HUES6 (cell line): Measurements from ENCODE around the gene CHGA.

ENCODE experiments used
- H3K27ac ChIP-seq: 2 replicates; pipeline ENCODE4 v1.7.0; 2013; ENCODE audit warnings: low read depth, mild to moderate bottlenecking, low read length, inconsistent platforms
- H3K27me3 ChIP-seq: 2 replicates; pipeline ENCODE4 v1.6.1; 2013; ENCODE audit warnings: low read length; ENCODE audit not compliant: control insufficient read depth, insufficient read depth
- H3K36me3 ChIP-seq: 2 replicates; pipeline ENCODE4 v1.6.1; 2013; ENCODE audit warnings: low read length; ENCODE audit not compliant: control insufficient read depth, insufficient read depth
- H3K4me1 ChIP-seq: 2 replicates; pipeline ENCODE4 v1.6.1; 2013; ENCODE audit warnings: low read length; ENCODE audit not compliant: control insufficient read depth, insufficient read depth
- H3K4me3 ChIP-seq: 2 replicates; pipeline ENCODE4 v1.5.1; 2013; ENCODE audit warnings: low read depth, low read length
- H3K9ac ChIP-seq: one replicate; pipeline ENCODE4 v1.6.1; 2013; ENCODE audit warnings: mild to moderate bottlenecking, low read length
- H3K9me3 ChIP-seq: 2 replicates; pipeline ENCODE4 v1.6.1; 2013; ENCODE audit warnings: low read depth, low read length; ENCODE audit not compliant: control insufficient read depth, insufficient read depth

The CHGA gene

GRCh38 chr14:92931681-92932447 lies 8.9 kb downstream of the CHGA start:
- Histone ChIP-seq H3K4me1 (no peaks in the 10 kb centered on the region), H3K9me3 (no peaks in the 10 kb centered on the region), H3K27ac (no peak overlapping the region), H3K36me3 (no peaks in the 10 kb centered on the region), H3K4me3 (no peak overlapping the region), H3K9ac (no peak overlapping the region), H3K27me3 (no peaks in the 10 kb centered on the region)

- H3K9ac ChIP-seq: no peak overlapping the region
- no peak overlapping the region for H3K27ac ChIP-seq
These were observed 9.8 kb downstream of the CHGA start for GRCh38 chr14:92932448-92933395.

DNA sequence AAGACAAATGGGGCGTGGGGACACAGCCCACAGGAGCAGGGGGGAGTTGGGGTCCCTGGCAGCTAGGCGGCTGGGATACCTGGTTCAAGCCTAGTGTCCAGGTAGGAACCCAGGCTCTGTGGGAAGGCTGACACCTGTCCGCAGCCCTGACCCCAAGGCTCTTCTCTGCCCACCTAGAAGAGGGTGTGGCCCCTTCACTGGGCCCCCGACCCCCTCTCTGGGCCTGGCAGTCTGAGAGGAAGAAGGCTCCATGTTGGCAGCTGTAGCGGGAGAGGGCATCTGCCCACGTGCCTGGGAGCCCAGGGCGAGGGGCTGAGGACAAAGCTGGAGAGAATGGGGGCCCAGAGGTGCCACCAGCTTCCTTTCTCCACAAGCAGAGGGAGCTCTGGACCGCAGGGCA lies 10.5 kb downstream of the CHGA start:
- no peak overlapping the region for H3K4me3 ChIP-seq
- no peaks in the 10 kb centered on the region for H3K4me1 ChIP-seq
- no peak overlapping the region for H3K9ac ChIP-seq
- no peaks in the 10 kb centered on the region for H3K27me3 ChIP-seq
- no peaks in the 10 kb centered on the region for H3K36me3 ChIP-seq
- H3K27ac ChIP-seq: no peak overlapping the region
- H3K9me3 ChIP-seq: no peaks in the 10 kb centered on the region

More at GRCh38 chr14:92932448-92933395, 9.8 kb downstream of the CHGA start:
- Histone ChIP-seq H3K4me3 (no peak overlapping the region), H3K36me3 (no peaks in the 10 kb centered on the region), H3K4me1 (no peaks in the 10 kb centered on the region), H3K9me3 (no peaks in the 10 kb centered on the region), H3K27me3 (no peaks in the 10 kb centered on the region)

- Histone ChIP-seq H3K27ac (no peak overlapping the region), H3K4me1 (no peaks in the 10 kb centered on the region), H3K4me3 (no peak overlapping the region), H3K27me3 (no peaks in the 10 kb centered on the region), H3K36me3 (no peaks in the 10 kb centered on the region), H3K9ac (no peak overlapping the region), H3K9me3 (no peaks in the 10 kb centered on the region)
These were observed 11.5 kb downstream of the CHGA start for GRCh38 chr14:92934196-92935085.

DNA sequence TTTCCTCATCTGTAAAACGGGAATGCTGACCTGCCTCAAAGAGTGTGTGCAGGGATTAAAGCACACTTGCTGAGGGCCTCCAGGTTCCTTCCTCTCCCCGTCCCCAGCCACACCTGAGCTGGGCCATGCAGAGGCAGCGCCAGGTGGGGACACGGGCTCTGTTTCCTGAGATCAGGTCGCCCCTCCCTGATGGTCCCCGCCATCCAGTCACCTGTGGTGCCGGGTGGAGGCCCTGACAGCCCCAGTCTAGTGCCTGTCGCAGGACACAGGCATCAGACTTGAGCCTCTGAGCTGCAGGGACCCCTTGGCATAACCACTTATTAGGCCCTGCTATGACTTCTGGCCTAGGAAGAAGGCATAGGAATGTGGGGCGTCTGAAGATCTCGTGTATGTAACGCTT lies 12.5 kb downstream of the CHGA start:
- Histone ChIP-seq H3K9ac (no peak overlapping the region), H3K27ac (no peak overlapping the region), H3K36me3 (no peaks in the 10 kb centered on the region; the same call in 1 of the 2 replicates), H3K4me1 (no peaks in the 10 kb centered on the region), H3K4me3 (no peak overlapping the region), H3K27me3 (no peaks in the 10 kb centered on the region), H3K9me3 (no peaks in the 10 kb centered on the region)

DNA sequence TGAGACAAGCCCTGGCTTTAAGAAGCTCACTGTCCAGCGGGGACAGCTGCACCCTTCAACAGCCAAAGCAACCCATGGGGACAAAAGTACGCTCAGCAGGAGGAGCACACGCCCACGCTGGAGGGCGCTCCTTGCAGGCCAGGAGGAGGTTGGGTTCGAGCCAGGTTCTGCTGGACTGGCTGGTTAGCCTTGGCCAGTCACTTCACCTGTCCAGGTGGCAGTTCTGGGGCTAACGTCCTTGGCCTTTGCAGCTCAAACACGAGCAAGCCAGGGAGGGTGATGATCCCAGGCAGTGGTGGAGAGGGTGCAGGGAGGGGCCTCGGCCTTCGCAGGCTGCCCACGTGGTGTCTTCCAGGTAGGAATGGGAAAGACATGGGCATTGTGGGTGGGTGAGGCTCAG lies 13.1 kb downstream of the CHGA start:
- H3K9ac ChIP-seq: no peak overlapping the region
- no peaks in the 10 kb centered on the region for H3K4me1 ChIP-seq
- no peaks in the 10 kb centered on the region for H3K27me3 ChIP-seq
- H3K36me3 ChIP-seq: peaks cover 2% of the 10 kb centered on the region; the same call in 1 of the 2 replicates
- H3K9me3 ChIP-seq: no peaks in the 10 kb centered on the region
- H3K27ac ChIP-seq: no peak overlapping the region
- H3K4me3 ChIP-seq: no peak overlapping the region

DNA sequence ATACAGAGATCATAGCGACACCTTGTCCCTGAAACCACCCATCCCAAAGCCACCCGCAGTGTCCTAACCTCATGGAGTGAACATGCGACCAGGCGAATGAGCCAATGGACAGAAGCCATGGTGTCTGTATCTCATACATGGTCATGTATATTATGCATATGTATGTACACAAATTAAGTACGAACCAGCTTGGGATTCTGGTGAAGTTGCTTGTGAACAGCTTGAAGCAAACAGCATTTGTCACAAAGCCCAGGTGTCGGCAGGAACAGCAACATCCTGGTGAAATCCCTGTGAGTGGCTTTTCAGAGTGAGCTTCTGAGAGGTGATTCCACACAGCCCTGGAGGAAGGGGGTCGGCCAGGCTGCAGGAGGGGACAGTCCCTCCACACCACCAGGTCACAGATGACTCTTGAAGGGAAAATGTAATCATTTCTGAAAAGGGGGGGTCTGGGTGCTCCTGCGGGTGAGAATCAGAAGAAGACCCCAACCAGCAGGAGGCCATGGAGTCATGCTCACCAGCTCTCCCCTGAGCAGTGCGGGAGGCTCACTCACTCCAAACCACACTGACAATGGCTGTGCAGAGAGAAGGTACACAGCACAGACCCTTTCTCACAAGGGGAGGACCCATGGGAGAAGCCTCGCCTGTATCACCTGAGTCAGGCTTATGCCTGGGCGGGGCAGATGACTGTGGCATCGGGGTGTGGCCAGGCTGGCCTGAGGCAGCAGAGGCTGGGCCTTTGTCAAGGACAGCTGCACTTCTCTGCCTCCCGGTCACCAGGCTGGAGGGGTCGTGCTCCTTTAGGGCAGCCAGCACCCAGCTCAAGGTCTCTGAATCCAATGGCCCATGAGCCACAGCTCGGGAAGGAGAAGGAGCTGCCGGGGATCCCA lies 14.3 kb downstream of the CHGA start:
- H3K4me1 ChIP-seq: no peaks in the 10 kb centered on the region
- no peak overlapping the region for H3K27ac ChIP-seq
- no peak overlapping the region for H3K4me3 ChIP-seq
- H3K9me3 ChIP-seq: no peaks in the 10 kb centered on the region
- H3K36me3 ChIP-seq: peaks cover 11% of the 10 kb centered on the region
- no peaks in the 10 kb centered on the region for H3K27me3 ChIP-seq
- H3K9ac ChIP-seq: no peak overlapping the region

DNA sequence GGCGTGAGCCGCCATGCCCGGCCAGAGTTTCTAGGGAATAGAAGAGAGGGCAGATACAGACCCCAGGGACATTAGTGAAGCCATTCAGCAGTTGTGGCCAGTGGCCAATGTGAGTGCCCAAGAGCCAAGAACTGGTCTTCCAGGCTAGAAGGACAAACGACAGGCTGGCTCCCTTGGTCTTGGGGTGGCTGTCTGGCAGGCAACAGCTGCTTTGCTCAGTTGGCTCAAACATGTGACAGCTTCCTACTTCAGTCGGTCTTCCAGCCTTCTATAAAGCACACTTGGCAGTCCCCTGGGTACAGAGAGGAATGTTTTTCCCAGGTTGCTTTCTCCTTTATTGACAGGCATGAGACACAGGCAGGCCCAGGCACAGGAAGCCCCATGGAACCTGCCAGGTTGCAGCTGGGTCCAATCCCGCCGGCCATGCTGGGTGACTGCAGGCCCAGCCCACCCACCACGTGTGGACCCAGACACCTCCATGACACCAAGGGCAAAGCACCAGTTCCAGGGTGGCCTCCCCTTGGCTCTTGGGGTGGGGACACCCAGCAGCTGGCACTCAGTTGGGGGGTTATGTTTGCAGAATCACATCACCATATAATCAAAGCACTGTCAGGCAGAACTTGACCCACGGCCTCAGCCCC lies 15.4 kb downstream of the CHGA start:
- Histone ChIP-seq H3K9me3 (no peaks in the 10 kb centered on the region), H3K4me3 (no peak overlapping the region), H3K4me1 (no peaks in the 10 kb centered on the region), H3K36me3 (peaks cover 11% of the 10 kb centered on the region), H3K27me3 (no peaks in the 10 kb centered on the region), H3K27ac (no peak overlapping the region), H3K9ac (no peak overlapping the region)

DNA sequence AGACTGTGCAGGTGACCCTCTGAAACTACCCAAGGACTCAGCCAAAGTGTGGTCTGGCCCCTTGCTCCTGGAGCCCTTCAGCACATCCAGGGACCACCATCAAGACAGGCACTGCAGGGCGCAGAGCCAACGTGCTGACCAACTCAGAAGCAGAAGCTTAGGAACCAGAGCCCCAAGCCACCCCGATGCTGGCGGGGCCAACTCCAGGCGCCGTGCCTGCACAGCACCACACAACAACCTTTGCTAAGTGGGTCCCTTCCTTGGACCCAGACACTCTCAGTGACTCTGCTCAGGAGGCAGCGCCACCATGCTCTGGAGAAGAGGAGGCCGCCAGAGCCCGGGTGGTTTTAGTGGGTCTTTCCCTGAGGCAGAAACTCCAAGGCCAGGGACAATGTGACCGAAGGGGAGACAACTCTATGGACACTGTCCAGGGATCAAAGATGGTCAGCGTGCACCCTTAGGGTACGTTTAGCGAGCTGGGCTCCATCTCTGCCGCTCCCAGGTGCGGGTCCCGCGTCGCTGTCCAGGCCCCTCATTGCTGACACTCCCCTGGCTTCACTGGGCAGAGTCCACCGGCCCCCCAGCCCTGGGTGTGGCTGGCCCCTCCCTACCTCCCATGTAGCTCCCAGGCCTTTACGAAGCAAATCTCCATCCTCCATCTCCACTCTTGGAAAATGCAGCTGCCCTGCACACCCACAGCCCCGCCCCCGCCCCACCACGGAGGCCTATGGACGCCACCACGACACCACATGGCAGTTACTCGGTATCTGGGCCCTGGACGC lies 16.1 kb downstream of the CHGA start:
- no peak overlapping the region for H3K4me3 ChIP-seq
- no peaks in the 10 kb centered on the region for H3K4me1 ChIP-seq
- H3K9me3 ChIP-seq: no peaks in the 10 kb centered on the region
- H3K36me3 ChIP-seq: peaks cover 11% of the 10 kb centered on the region
- no peak overlapping the region for H3K9ac ChIP-seq
- no peaks in the 10 kb centered on the region for H3K27me3 ChIP-seq
- H3K27ac ChIP-seq: no peak overlapping the region
